HCT116 (cell line): ENCODE results near the gene FNDC3B.

Experiments used
- CBX3 ChIP-seq: IDR thresholded peaks from 2 replicates; pipeline ENCODE4 v1.6.1; 2012; ENCODE audit warnings: low read depth
- CEBPB ChIP-seq: IDR thresholded peaks from 2 replicates; pipeline ENCODE4 v1.6.1; 2012; ENCODE audit warnings: low read depth
- CTCF ChIP-seq, 3 experiments: fragments of 200-600 bp in 1 of 3; sonication (generic) in 1 of 3; IDR thresholded peaks in 2 of 3; conservative IDR thresholded peaks in 1 of 3; 2 replicates each; pipeline ENCODE4 v1.5.1; 2012 to 2017; ENCODE audit warnings: low read depth in 2 of 3, low read length in 2 of 3, antibody characterized with exemption in 1 of 3, borderline replicate concordance in 1 of 3, control low read depth in 1 of 3, mild to moderate bottlenecking in 1 of 3, mixed read lengths in 1 of 3, mixed run types in 1 of 3, moderate library complexity in 1 of 3; ENCODE audit not compliant: insufficient read depth in 1 of 3
- EZH2 ChIP-seq: fragments of 200-600 bp; sonication (generic); IDR thresholded peaks from 2 replicates; pipeline ENCODE4 v1.6.1; 2017; ENCODE audit warnings: antibody characterized with exemption, mixed run types
- EZH2phosphoT487 ChIP-seq: fragments of 200-600 bp; IDR thresholded peaks from 2 replicates; pipeline ENCODE4 v1.6.1; 2018; ENCODE audit warnings: antibody characterized with exemption, borderline replicate concordance
- MAX ChIP-seq: IDR thresholded peaks from 2 replicates; pipeline ENCODE4 v1.6.1; 2012
- POLR2A ChIP-seq: IDR thresholded peaks from 2 replicates; pipeline ENCODE4 v1.7.0; 2011; ENCODE audit warnings: borderline replicate concordance; ENCODE audit not compliant: insufficient read depth, insufficient read length; ENCODE audit errors: extremely low read depth
- POLR2AphosphoS5 ChIP-seq: IDR thresholded peaks from 2 replicates; pipeline ENCODE4 v1.6.1; 2011; ENCODE audit warnings: mild to moderate bottlenecking, low read depth, low read length, moderate library complexity
- REST ChIP-seq: IDR thresholded peaks from 2 replicates; pipeline ENCODE4 v1.6.1; 2012; ENCODE audit warnings: low read depth
- SIN3A ChIP-seq: IDR thresholded peaks from 2 replicates; pipeline ENCODE4 v1.6.1; 2012; ENCODE audit warnings: low read depth
- SP1 ChIP-seq: IDR thresholded peaks from 2 replicates; pipeline ENCODE4 v1.6.1; 2012; ENCODE audit warnings: low read depth
- SRF ChIP-seq: IDR thresholded peaks from 2 replicates; pipeline ENCODE4 v1.6.1; 2012; ENCODE audit warnings: low read depth
- YY1 ChIP-seq: IDR thresholded peaks from 2 replicates; pipeline ENCODE4 v1.6.1; 2011; ENCODE audit warnings: low read length, low read depth, moderate library complexity, mild to moderate bottlenecking; ENCODE audit not compliant: insufficient replicate concordance; ENCODE audit errors: extremely low read depth
- ZFX ChIP-seq: fragments of 450-650 bp; IDR thresholded peaks from 2 replicates; pipeline ENCODE4 v1.6.1; 2017

- TF ChIP-seq POLR2AphosphoS5 = no peak
- no peak for TF ChIP-seq POLR2A
- TF ChIP-seq CTCF (IDR thresholded peaks at IDR 0.05 in 2 of 3, conservative IDR thresholded peaks at IDR 0.05 in 1 of 3; ENCODE audit: borderline replicate concordance in 1 of 3, insufficient read depth in 1 of 3, low read depth in 2 of 3, low read length in 2 of 3) = no peak
- no peak for TF ChIP-seq REST
- no peak for TF ChIP-seq YY1
- TF ChIP-seq ZFX = no peak
- TF ChIP-seq CEBPB = no peak
- no peak for TF ChIP-seq EZH2
- no peak for TF ChIP-seq SIN3A
- TF ChIP-seq SRF = no peak
- TF ChIP-seq EZH2phosphoT487 = no peak
- no peak for TF ChIP-seq SP1
- no peak for TF ChIP-seq MAX
- no peak for TF ChIP-seq CBX3
Observed at GRCh38 chr3:172334671-172335207, 295.4 kb downstream of the FNDC3B start.
